ENCODE data around the gene RAP1GAP.

Gene RAP1GAP

DNA sequence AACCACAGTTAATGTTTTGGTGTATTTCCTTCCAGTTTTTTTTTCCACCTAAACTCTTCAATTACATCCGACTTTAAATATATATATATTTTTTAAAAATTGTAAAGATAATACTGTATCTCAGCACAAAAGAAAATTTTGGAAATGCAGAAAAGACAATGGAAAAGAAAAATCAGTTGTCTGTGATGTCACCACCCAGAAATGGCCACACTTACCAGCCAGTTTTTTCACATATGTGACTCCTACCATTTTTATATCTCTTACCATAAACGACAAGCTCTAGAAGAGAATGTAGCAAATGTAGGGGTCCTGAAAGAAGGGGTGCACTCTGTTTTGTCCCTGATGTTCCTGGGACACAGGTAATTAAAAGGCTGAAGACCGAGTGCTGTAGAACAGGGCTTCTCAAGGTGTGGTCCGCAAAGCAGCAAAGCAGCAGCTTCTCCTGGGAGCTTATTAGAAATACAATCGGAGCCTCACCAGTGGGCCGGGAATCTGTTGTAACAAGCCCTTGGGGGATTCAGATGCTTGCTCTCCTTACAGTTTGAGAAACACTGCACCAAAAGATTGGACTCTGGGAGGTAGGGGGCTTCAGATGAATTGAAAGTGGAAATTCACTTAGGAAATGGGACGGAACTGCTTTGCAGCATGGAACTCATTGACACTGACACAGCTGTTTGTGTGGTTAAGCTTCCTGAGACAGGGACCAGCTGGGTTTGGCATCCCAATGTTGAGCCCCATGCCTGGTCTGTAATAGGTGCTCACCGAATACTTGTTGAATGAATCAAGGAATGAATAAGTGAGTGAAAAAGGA is 115.8 kb downstream of the RAP1GAP start:
- DNase-seq (ENCODE audit: low read depth in 3 of 3, low spot score in 1 of 3) = no peak

DNA sequence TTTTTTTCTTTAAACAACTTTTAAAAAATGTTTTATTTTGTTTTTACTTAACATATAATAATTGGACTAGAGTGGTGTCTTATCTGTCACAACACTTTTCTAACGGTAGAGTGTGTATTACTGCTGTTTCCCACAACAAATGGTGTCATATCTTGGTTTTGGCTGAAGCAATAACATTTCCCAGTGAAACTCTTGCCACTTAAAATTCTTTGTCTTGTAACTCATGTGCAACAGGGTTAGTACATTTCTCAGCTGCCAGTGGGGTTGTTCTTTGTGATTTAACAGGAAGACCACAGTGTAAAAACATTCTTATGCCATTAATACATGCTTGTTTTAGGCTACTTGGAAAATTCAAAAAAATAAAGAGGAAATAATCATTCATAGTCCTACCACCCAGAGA is 116.4 kb downstream of the RAP1GAP start:
- no peak for DNase-seq (ENCODE audit: low read depth in 3 of 3, low spot score in 1 of 3)

DNA sequence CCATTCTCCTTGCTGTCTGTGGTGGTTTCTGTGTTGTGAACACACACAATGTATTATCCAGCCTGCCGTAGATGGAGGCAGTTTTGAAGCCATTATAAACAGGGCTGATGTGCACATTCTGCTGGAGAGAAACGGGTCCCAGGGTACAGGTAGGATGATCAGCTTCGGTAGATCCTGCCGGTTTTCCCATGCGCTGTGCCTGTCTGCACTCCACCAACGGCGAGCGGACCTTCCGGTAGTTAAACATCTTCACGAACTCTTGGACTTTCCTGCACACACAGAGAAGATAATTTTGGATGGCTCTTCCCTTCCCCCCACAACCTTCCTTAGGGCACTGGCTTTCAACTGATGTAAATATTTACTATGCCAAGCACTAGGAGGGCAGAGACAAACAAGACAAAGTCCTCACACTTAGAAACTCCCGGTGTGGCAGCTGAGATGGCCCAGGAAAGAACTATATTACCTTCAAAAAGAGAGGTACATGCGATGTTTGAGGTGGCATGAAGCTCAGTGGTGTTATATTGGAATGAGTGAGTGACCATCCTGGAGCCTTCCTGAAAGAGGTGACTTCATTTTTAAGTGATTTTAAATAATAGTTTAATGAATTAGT is 118.2 kb downstream of the RAP1GAP start:
- DNase-seq (ENCODE audit: low read depth in 3 of 3, low spot score in 1 of 3) = no peak

DNA sequence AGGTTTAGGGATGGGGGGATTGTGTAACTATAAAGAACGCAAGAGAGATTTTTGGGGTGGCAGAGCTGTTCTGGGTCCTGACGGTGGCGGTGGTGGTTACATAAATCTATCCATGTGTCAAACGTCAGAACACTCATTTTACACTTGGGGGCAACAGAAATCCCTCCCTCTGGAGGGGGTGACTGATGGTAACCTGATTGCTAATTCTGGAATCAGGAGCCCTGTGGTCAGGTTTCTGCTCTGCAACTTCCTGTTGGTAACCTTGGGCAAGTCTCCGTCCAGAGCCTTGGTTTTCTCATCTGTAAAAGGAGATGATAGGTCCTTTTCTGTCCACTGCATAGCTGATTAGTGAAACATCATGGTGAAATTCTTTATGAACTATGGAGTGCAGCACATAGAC is 119.1 kb downstream of the RAP1GAP start:
- DNase-seq (ENCODE audit: low read depth in 3 of 3, low spot score in 1 of 3) = no peak

DNA sequence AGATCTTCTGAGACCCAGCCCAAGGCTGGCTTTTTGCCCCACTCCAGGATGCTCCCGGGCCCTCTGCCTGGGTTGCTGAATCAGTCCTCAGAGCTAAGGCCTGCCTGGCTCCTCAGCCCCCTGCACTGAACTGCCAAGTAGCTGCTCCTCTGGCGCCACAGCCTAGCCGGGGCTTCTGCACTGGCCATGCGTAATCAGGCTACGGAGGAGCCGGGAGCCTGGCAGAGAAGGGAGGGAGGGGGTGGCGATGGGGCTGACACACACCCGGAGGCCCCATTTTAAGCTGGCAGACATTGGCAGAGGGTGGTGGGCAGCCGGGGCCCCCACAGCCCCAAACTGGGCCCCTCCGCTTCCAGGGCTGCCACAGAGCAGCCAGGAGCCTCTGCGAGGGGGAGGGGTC is 121.3 kb downstream of the RAP1GAP start:
- DNase-seq (ENCODE audit: low read depth in 3 of 3, low spot score in 1 of 3) = no peak
